A673 (cell line): ENCODE data around the gene BANP.
"Not testable (repeated sequence)": the region's sequence is repeated elsewhere in the genome, so short reads cannot be mapped to it uniquely, and the experiment has no call there.

ENCODE experiments used
- CTCF ChIP-seq: fragments of 300-800, 200-600 bp; sonication (generic); conservative IDR thresholded peaks from 2 replicates; pipeline ENCODE4 v1.5.1; 2017; ENCODE audit warnings: low read depth, mild to moderate bottlenecking, antibody characterized with exemption, low read length, moderate library complexity, mixed read lengths
- EZH2 ChIP-seq: fragments of 200-600 bp; sonication (generic); IDR thresholded peaks from 2 replicates; pipeline ENCODE4 v1.6.1; 2017; ENCODE audit warnings: borderline replicate concordance, low read depth, mild to moderate bottlenecking, mixed read lengths, antibody characterized with exemption, low read length; ENCODE audit not compliant: poor library complexity, severe bottlenecking

- TF ChIP-seq CTCF, EZH2: not testable (repeated sequence)
These were observed 32.5 kb downstream of the BANP start for GRCh38 chr16:87983737-87984097.
